HCT116 (cell line): ENCODE measurements around the gene MEAF6. TPM values are rescaled to one million over a fixed set of nuclear protein-coding genes. Genes with fewer than 3 reads are reported as not detected.
A peak's percentile ranks its signal among the peaks of the same experiment; 100 is the strongest.

Experiments
- ATAC-seq: fragments of 200-7000 bp; cut with Tn5 transposase; 2 replicates; pipeline ENCODE4 v1.9.1; 2020; ENCODE audit warnings: mild to moderate bottlenecking, moderate library complexity
- BruUV-seq: library from RNA; stranded (reverse); fragments of 400-500 nt; replicated peaks from 2 replicates; lab custom pipeline; 2021; lab: Mats Ljungman, UMichigan
- CTCF ChIA-PET: fragments of 300-600 bp; sonication (Branson Sonifier 250); formaldehyde crosslinking; loops from one replicate; lab custom pipeline; 2021; ENCODE audit warnings: antibody characterized with exemption; lab: Charles Lee
- POLR2A ChIA-PET: fragments of 300-600, 350-600 bp; sonication (Branson Sonifier 250); formaldehyde crosslinking; loops from one replicate; lab custom pipeline; 2021; ENCODE audit warnings: antibody characterized with exemption; lab: Charles Lee
- RAD21 ChIA-PET, 2 experiments: fragments of 300-600 bp; sonication (Branson Sonifier 250); formaldehyde crosslinking; loops; one replicate each; lab custom pipeline; 2023; ENCODE audit warnings: low total read pairs in 2 of 2; ENCODE audit not compliant: uncharacterized antibody in 2 of 2, unreplicated experiment in 2 of 2, low non-redundant PET in 1 of 2; lab: Charles Lee
- DNase-seq: peaks from one replicate; pipeline ENCODE4 v3.0.0-alpha.2; 2010; ENCODE audit warnings: low read depth, low spot score
- H2AFZ ChIP-seq: fragments of 200-600 bp; shearing (Covaris generic), sonication (generic); 2 replicates; pipeline ENCODE4 v1.6.1; 2017; ENCODE audit warnings: low read depth, mixed run types, mixed read lengths, antibody characterized with exemption, low read length; ENCODE audit not compliant: poor library complexity, severe bottlenecking
- H3K27ac ChIP-seq: 2 replicates; pipeline ENCODE4 v1.5.1; 2012; ENCODE audit warnings: low read depth, low read length
- H3K27me3 ChIP-seq: fragments of 200-600 bp; sonication (generic); 2 replicates; pipeline ENCODE4 v1.6.1; 2016; ENCODE audit warnings: mixed run types, low read length, mixed read lengths; ENCODE audit not compliant: insufficient read depth
- H3K36me3 ChIP-seq, 2 experiments: fragments of 200-500 bp in 1 of 2; fragments of 200-600 bp in 1 of 2; sonication (Bioruptor generic) in 1 of 2; sonication (generic) in 1 of 2; 2 replicates each; pipeline versions ENCODE4 v1.5.1 to v1.6.1; 2014 to 2016; ENCODE audit warnings: low read length in 2 of 2, inconsistent platforms in 1 of 2, mixed read lengths in 1 of 2, mixed run types in 1 of 2; ENCODE audit not compliant: insufficient read depth in 2 of 2, control insufficient read depth in 1 of 2
- H3K4me1 ChIP-seq, 2 experiments: fragments of 200-600 bp in 1 of 2; sonication (generic) in 1 of 2; 2 replicates each; pipeline versions ENCODE4 v1.5.1 to v1.6.1; 2012 to 2017; ENCODE audit warnings: low read length in 2 of 2, inconsistent platforms in 1 of 2, mild to moderate bottlenecking in 1 of 2, mixed read lengths in 1 of 2, mixed run types in 1 of 2, moderate library complexity in 1 of 2; ENCODE audit not compliant: insufficient read depth in 2 of 2, control insufficient read depth in 1 of 2
- H3K4me2 ChIP-seq: fragments of 200-600 bp; sonication (generic); 2 replicates; pipeline ENCODE4 v1.6.1; 2017; ENCODE audit warnings: mixed run types, low read length, mixed read lengths
- H3K4me3 ChIP-seq, 2 experiments: fragments of 200-600 bp in 1 of 2; sonication (generic) in 1 of 2; replicated peaks in 1 of 2; 2 replicates each; pipeline ENCODE4 v1.5.1; 2011 to 2016; ENCODE audit warnings: low read length in 2 of 2, control low read depth in 1 of 2, low read depth in 1 of 2, mild to moderate bottlenecking in 1 of 2, mixed read lengths in 1 of 2, mixed run types in 1 of 2
- H3K79me2 ChIP-seq: fragments of 200-600 bp; sonication (generic); 2 replicates; pipeline ENCODE4 v1.6.1; 2017; ENCODE audit warnings: mild to moderate bottlenecking, mixed run types, low read length, moderate library complexity, mixed read lengths; ENCODE audit not compliant: insufficient read depth
- H3K9ac ChIP-seq: fragments of 200-600 bp; sonication (generic); 2 replicates; pipeline ENCODE4 v1.6.1; 2016; ENCODE audit warnings: low read length, mixed read lengths
- H3K9me2 ChIP-seq: fragments of 200-600 bp; sonication (generic), shearing (Covaris generic); 2 replicates; pipeline ENCODE4 v1.6.1; 2017; ENCODE audit warnings: mixed run types, mild to moderate bottlenecking, moderate library complexity; ENCODE audit not compliant: insufficient read depth
- H3K9me3 ChIP-seq, 2 experiments: fragments of 200-500 bp in 1 of 2; fragments of 200-600 bp in 1 of 2; sonication (Bioruptor generic) in 1 of 2; sonication (generic) in 1 of 2; 2 replicates each; pipeline ENCODE4 v1.6.1; 2014 to 2017; ENCODE audit warnings: low read length in 2 of 2, mixed read lengths in 2 of 2, inconsistent platforms in 1 of 2, low read depth in 1 of 2, mild to moderate bottlenecking in 1 of 2, mixed run types in 1 of 2, moderate library complexity in 1 of 2; ENCODE audit not compliant: control insufficient read depth in 1 of 2, insufficient read depth in 1 of 2
- H4K20me1 ChIP-seq: fragments of 200-600 bp; sonication (generic), shearing (Covaris generic); 2 replicates; pipeline ENCODE4 v1.6.1; 2017; ENCODE audit warnings: mixed run types, mild to moderate bottlenecking, moderate library complexity; ENCODE audit not compliant: insufficient read depth
- CEBPB ChIP-seq: IDR thresholded peaks from 2 replicates; pipeline ENCODE4 v1.6.1; 2012; ENCODE audit warnings: low read depth
- ELF1 ChIP-seq: IDR thresholded peaks from 2 replicates; pipeline ENCODE4 v1.6.1; 2012; ENCODE audit warnings: low read depth, borderline replicate concordance
- POLR2AphosphoS5 ChIP-seq: IDR thresholded peaks from 2 replicates; pipeline ENCODE4 v1.6.1; 2011; ENCODE audit warnings: mild to moderate bottlenecking, low read depth, low read length, moderate library complexity
- TCF7L2 ChIP-seq: IDR thresholded peaks from 2 replicates; pipeline ENCODE4 v1.7.0; 2011; ENCODE audit warnings: borderline replicate concordance, inconsistent platforms; ENCODE audit not compliant: insufficient read depth, insufficient read length; ENCODE audit errors: extremely low read depth
- ZFX ChIP-seq: fragments of 450-650 bp; IDR thresholded peaks from 2 replicates; pipeline ENCODE4 v1.6.1; 2017
- intact Hi-C: fragments of 100-400 bp; cut with micrococcal nuclease; formaldehyde crosslinking; loops from 2 replicates; pipeline ENCODE4 v1.10.0; 2022
- total RNA-seq: library from RNA; stranded (reverse); gene quantifications from one replicate; pipeline ENCODE4 v1.2.1, GENCODE V29; 2021; ENCODE audit not compliant: unreplicated experiment

MEAF6 gene
- total RNA-seq, 1 experiment from 2014 or later = 50.3 TPM

DNA sequence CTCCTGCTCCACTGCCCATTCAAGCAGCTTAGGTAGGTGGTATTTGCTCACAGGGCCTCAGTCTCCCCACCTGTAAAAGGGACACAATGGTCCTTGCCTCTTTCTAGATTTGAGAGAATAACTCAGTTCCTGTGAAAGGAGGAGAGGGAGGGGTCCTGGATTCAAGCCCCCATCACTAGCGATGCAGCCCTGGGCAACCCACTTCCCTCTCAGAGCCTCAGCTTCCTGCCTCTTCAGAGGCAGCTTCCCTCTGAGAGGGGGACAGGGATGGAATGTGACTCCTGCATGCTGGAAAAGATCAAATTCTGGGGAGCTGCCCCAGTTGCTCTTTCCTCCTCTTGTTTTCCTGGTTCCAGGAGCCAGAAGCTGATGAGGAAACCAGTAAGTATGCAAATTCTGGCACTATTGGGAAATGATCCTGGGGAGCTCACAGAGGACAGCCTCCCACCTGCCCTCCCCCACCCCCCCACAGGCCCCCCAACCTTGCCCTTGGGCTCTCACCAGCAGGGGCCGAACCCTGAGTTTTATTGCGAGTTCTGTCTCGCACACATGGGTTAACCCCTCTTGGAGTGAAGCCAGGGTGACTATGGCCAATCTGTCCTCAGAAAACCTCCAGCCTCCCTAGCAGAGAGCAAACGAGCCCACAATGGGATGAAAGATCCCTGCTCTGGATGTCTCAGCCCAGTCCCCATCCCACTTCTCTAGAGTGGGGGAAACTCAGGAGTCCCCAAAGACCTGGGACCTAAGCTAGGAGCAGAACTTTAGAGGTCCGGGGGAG lies 28.5 kb downstream of the MEAF6 start:
- peaks cover 0 to 9% of the 10 kb centered on the region in 2 experiments; a peak in 2 of 4 replicates for H3K4me1 ChIP-seq
- POLR2A ChIA-PET = interaction anchor here (1.2 to 4.7 kb wide), 2 partner anchors 9 to 10 kb away, joined by 4 to 34 read pairs; partner anchors contain the start of gene ZC3H12A
- DNase-seq = no peak
- no peaks in the 10 kb centered on the region for H3K9me3 ChIP-seq
- no peak overlapping the region for H2AFZ ChIP-seq
- H3K79me2 ChIP-seq = peaks cover 3% of the 10 kb centered on the region; the same call in 1 of the 2 replicates
- RAD21 ChIA-PET = interaction anchor here in 1 of 2 experiments (1.6 kb wide), 1 partner anchor 28 kb away, joined by 8 read pairs; no protein-coding TSS in a partner anchor
- H3K27me3 ChIP-seq = no peaks in the 10 kb centered on the region
- no peak for TF ChIP-seq TCF7L2
- TF ChIP-seq ZFX = no peak
- no peak for TF ChIP-seq CEBPB
- H3K9me2 ChIP-seq = no peaks in the 10 kb centered on the region
- CTCF ChIA-PET = interaction anchor here (1.8 to 4.7 kb wide), 3 partner anchors 10 to 32 kb away, joined by 12 to 62 read pairs (median 59); partner anchors contain the start of gene ZC3H12A
- ATAC-seq = no peak
- H4K20me1 ChIP-seq = no peaks in the 10 kb centered on the region
- BruUV-seq = no TSS peak
- H3K4me2 ChIP-seq = no peak overlapping the region
- intact Hi-C loops = no loop called here
- no peak overlapping the region for H3K27ac ChIP-seq
- H3K9ac ChIP-seq = no peak overlapping the region
- H3K4me3 ChIP-seq = no peak overlapping the region
- H3K36me3 ChIP-seq = peaks cover 10 to 34% of the 10 kb centered on the region in 2 experiments; a peak in 3 of 4 replicates

DNA sequence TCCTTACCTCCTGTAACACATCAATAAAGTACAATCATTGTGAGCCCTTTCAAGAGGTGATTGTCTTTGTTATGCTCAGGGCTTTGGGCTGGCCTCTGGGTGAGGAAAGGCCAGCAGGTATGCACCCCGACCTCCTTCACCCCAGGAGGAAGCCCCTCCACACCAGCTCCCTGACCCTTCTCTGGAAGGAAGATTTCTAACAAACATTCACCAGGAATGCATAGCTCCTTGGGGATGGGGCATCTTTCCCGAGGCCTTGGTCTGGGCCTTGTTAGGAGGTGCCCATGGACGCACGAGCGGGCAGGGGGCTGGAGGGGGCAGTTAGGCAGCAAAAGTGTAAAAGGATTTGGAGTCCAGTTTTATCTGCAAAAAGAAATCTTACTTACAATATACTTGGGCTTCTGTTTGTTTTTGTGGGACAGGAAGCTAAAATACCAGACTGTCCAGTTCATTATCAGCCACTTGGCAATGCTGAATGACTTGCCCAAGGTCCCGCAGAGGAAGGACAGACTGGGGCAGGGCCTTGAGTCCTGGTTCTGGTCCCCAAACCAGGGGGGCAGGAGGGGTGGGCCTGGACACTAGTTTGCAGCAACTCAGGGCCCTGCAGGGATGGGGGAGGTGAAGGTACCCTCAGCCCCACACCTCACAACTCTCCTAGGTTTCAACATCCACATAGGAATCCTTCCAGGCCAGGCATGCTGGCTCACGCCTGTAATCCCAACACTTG lies 30.1 kb downstream of the MEAF6 start:
- Histone ChIP-seq H3K4me2 (no peak overlapping the region), H3K36me3 (peaks cover 17 to 42% of the 10 kb centered on the region in 2 experiments; a peak in 3 of 4 replicates)
- CTCF ChIA-PET = interaction anchor here (1.3 to 3.9 kb wide), 2 partner anchors 13 to 30 kb away, joined by 4 to 62 read pairs; no protein-coding TSS in a partner anchor

More for the DNA sequence above, 30.1 kb downstream of the MEAF6 start:
- intact Hi-C loops = no loop called here
- H3K9me2 ChIP-seq = no peaks in the 10 kb centered on the region
- H3K27me3 ChIP-seq = no peaks in the 10 kb centered on the region
- TF ChIP-seq POLR2AphosphoS5 = peak; percentile 17; the same call in 1 of the 2 replicates
- TF ChIP-seq ELF1 = no peak
- RAD21 ChIA-PET = no interaction called here
- no peak overlapping the region for H2AFZ ChIP-seq
- no TSS peak for BruUV-seq
- no peak overlapping the region for H3K27ac ChIP-seq
- no peak overlapping the region for H3K9ac ChIP-seq
- DNase-seq (no peak), ATAC-seq (no peak)
- H3K79me2 ChIP-seq = peaks cover 19% of the 10 kb centered on the region
- peaks cover 7 to 25% of the 10 kb centered on the region in 2 experiments for H3K4me1 ChIP-seq
- H4K20me1 ChIP-seq = no peaks in the 10 kb centered on the region
- POLR2A ChIA-PET = interaction anchor here (1.1 to 4.7 kb wide), 2 partner anchors 9 to 11 kb away, joined by 3 to 34 read pairs; partner anchors contain the start of gene ZC3H12A
- no peak overlapping the region for H3K4me3 ChIP-seq
- no peaks in the 10 kb centered on the region for H3K9me3 ChIP-seq
